ENCODE data around the gene CT45A5.
"Not testable (repeated sequence)": the region's sequence is repeated elsewhere in the genome, so short reads cannot be mapped to it uniquely, and the experiment has no call there.

Gene CT45A5, protein sequence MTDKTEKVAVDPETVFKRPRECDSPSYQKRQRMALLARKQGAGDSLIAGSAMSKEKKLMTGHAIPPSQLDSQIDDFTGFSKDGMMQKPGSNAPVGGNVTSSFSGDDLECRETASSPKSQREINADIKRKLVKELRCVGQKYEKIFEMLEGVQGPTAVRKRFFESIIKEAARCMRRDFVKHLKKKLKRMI

DNA sequence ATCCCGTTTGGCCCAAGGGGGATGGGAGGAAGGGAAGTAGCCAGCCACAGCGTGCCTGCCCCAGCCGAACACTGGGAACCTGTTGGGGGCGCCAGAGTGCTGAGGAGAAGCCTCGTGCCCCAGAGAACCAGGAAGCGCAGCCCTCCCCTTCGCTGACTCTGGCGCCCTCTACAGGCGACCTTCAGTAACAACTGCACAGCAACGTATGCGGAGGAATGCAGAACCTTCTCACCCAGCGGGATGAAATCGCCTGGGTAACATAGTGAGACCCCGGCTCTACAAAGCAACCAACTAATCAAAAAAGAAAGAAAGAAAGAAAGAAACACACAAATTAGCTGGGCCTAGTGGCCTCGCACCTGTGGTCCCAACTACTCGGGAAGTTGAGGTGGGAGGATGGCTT, at the start of gene CT45A5:
Gene CT45A5, minus strand, starts transcription at position 101 of the 400 bp plus-strand sequence. CDS start 3,774 bp downstream, outside the sequence.
- not testable (repeated sequence) for DNase-seq

DNA sequence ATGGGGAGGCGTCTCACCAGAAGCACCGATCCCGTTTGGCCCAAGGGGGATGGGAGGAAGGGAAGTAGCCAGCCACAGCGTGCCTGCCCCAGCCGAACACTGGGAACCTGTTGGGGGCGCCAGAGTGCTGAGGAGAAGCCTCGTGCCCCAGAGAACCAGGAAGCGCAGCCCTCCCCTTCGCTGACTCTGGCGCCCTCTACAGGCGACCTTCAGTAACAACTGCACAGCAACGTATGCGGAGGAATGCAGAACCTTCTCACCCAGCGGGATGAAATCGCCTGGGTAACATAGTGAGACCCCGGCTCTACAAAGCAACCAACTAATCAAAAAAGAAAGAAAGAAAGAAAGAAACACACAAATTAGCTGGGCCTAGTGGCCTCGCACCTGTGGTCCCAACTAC, 34.6 kb upstream of the CT45A5 start, which contains the start of gene CT45A2:
Gene CT45A2, minus strand, starts transcription at position 101 of the 400 bp plus-strand sequence. CDS start 3,747 bp downstream, outside the sequence.
- not testable (repeated sequence) for DNase-seq

DNA sequence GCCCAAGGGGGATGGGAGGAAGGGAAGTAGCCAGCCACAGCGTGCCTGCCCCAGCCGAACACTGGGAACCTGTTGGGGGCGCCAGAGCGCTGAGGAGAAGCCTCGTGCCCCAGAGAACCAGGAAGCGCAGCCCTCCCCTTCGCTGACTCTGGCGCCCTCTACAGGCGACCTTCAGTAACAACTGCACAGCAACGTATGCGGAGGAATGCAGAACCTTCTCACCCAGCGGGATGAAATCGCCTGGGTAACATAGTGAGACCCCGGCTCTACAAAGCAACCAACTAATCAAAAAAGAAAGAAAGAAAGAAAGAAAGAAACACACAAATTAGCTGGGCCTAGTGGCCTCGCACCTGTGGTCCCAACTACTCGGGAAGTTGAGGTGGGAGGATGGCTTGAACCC, 17.4 kb upstream of the CT45A5 start, which contains the start of gene CT45A6:
Gene CT45A6, minus strand, starts transcription at position 101 of the 400 bp plus-strand sequence. CDS start 3,794 bp downstream, outside the sequence.
- not testable (repeated sequence) for DNase-seq

DNA sequence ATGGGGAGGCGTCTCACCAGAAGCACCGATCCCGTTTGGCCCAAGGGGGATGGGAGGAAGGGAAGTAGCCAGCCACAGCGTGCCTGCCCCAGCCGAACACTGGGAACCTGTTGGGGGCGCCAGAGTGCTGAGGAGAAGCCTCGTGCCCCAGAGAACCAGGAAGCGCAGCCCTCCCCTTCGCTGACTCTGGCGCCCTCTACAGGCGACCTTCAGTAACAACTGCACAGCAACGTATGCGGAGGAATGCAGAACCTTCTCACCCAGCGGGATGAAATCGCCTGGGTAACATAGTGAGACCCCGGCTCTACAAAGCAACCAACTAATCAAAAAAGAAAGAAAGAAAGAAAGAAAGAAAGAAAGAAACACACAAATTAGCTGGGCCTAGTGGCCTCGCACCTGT, 17.2 kb downstream of the CT45A5 start, which contains the start of gene CT45A3:
Gene CT45A3, minus strand, starts transcription at position 101 of the 400 bp plus-strand sequence. CDS start 3,747 bp downstream, outside the sequence.
- DNase-seq = not testable (repeated sequence)

DNA sequence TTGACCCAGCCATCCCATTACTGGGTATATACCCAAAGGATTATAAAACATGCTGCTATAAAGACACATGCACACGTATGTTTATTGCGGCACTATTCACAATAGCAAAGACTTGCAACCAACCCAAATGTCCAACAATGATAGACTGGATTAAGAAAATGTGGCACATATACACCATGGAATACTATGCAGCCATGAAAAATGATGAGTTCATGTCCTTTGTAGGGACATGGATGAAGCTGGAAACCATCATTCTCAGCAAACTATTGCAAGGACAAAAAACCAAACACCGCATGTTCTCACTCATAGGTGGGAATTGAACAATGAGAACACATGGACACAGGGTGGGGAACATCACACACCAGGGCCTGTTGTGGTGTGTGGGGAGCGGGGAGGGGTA, 40.6 kb downstream of the CT45A5 start:
- DNase-seq = not testable (repeated sequence)

DNA sequence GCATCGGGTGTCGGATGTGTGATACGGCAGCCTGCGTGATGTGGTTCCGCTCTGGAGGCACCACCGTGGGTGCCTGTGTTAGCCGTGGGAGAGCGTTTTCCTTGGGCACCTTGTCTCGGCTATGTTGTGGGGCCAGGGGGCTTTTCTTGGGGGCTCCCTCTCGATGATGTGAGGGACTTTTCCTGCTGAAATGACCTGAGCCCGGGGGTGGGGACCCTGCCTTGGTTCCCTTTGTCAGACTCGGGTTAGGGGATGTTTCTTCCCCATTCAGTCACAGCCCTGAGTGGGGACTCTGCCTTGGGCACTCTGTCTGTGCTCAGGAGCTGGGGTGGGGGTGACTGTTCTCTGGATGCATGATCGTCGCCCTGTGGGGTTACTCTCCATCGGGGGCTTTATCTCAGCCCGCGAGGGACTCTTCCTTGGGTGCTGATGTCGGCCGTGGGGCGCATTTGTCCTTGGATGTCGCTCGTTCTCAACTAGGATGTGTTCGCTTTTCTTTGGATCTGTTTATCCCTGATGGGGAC, 44.0 kb downstream of the CT45A5 start:
- DNase-seq = no peak

DNA sequence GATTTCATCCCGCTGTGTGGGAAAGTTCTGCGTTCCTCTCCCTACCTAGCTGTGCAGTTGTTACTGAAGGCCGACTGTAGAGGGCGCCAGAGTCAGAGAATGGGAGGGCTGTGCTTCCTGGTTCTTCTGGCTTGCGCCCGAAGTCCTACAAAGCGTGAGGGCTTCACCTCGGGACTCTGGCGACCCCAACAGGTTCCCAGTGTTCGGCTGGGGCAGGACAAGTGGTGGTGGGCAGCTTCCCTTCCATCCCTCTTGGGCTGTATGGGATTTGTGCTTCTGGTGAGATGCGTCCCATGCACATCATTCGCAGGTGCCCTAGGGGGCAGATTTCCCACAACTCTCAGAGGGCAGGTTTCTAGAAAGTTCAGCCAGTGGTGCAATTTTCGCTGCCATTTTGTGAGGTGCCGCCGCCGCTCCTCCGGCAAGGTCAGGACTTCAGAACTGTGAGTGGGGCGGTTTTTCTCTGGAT, 44.6 kb downstream of the CT45A5 start:
- no peak for DNase-seq

DNA sequence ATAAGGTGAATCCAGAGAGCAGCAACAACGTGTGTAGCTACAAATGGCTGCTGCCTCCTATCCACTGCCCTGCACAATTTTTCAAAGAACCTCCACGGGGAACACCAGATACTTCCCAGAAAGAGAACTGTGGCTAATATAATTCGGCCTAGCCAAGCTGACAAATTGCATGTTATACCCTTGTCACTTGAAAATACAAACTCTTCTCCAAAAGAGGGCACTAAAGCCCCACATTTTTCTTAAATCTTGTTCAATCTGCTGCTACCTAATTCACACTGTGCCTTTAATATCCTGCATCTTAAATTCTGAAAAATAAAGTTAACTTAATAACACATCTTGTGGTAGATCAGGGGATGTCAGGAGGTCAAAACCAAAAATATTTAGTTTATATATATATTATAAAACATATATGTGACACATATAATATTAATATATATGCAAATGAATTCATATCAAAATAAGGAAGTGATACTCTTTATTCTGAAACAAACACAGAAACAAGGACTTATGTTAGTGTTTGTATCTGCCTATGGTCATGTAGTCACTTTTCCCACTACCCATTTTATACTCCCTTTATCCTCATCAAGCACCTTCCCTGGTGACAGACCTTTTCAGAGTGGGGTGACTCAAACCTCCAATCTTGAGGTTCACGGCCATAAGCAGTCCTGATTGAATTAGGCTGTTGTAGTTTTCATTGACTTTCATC, 47.8 kb downstream of the CT45A5 start:
- no peak for DNase-seq

DNA sequence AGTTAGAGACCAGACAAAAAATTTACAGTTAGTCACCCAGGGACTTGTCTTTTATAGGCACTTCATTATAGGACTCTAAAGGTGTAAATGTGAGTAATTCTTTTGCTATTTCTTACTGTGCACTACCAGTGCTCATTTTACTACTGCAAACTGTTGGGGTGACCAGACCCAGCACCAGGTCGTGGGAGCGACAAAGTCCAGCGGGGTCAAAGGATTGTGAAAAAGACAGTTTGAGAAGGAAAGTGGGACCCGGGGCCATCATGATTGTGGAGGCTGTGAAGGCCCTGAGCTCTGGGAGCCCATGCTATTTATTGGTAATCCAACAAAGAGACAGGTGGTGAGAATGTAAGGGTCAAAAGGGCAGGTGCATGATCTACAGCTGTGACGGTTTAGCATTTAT, 50.6 kb downstream of the CT45A5 start:
- DNase-seq = not testable (repeated sequence)
